GM23248 (cell line): Measurements from ENCODE around the gene TIAM2. TPM values are rescaled to one million over a fixed set of nuclear protein-coding genes. Genes with fewer than 3 reads are reported as not detected.

ENCODE experiments used
- DNase-seq: peaks from one replicate; pipeline ENCODE4 v3.0.0-alpha.2; 2015
- H2AFZ ChIP-seq: fragments of 200-600 bp; sonication (generic); 2 replicates; pipeline ENCODE4 v1.6.1; 2016; ENCODE audit warnings: antibody characterized with exemption
- H3F3A ChIP-seq: fragments of 200-600 bp; sonication (generic); 2 replicates; pipeline ENCODE4 v1.6.1; 2016; ENCODE audit warnings: mild to moderate bottlenecking, antibody characterized with exemption, mixed run types; ENCODE audit not compliant: insufficient read depth
- H3K27ac ChIP-seq: fragments of 200-600 bp; sonication (generic); 2 replicates; pipeline ENCODE4 v1.5.1; 2016; ENCODE audit warnings: mild to moderate bottlenecking
- H3K27me3 ChIP-seq: fragments of 200-600 bp; sonication (generic); replicated peaks from 2 replicates; pipeline ENCODE4 v1.6.1; 2016; ENCODE audit warnings: mild to moderate bottlenecking; ENCODE audit not compliant: insufficient read depth
- H3K36me3 ChIP-seq: fragments of 200-600 bp; sonication (generic); 2 replicates; pipeline ENCODE4 v1.6.1; 2016; ENCODE audit warnings: low read depth, mild to moderate bottlenecking
- H3K4me1 ChIP-seq: fragments of 200-600 bp; sonication (generic); 2 replicates; pipeline ENCODE4 v1.6.1; 2016; ENCODE audit warnings: mild to moderate bottlenecking; ENCODE audit not compliant: insufficient read depth
- H3K4me2 ChIP-seq: fragments of 200-600 bp; sonication (generic); one replicate; pipeline ENCODE4 v1.6.1; 2016; ENCODE audit warnings: mild to moderate bottlenecking; ENCODE audit not compliant: unreplicated experiment
- H3K4me3 ChIP-seq: fragments of 200-600 bp; sonication (generic); 2 replicates; pipeline ENCODE4 v1.5.1; 2016; ENCODE audit warnings: mild to moderate bottlenecking
- H3K79me2 ChIP-seq: fragments of 200-600 bp; sonication (generic); 2 replicates; pipeline ENCODE4 v1.6.1; 2016; ENCODE audit warnings: mild to moderate bottlenecking; ENCODE audit not compliant: insufficient read depth
- H3K9ac ChIP-seq: fragments of 200-600 bp; sonication (generic); 2 replicates; pipeline ENCODE4 v1.6.1; 2016; ENCODE audit warnings: mild to moderate bottlenecking
- H3K9me2 ChIP-seq: fragments of 200-600 bp; sonication (generic); 2 replicates; pipeline ENCODE4 v1.6.1; 2016; ENCODE audit warnings: mixed run types, mild to moderate bottlenecking, moderate library complexity; ENCODE audit not compliant: insufficient read depth
- H3K9me3 ChIP-seq: fragments of 200-600 bp; sonication (generic); one replicate; pipeline ENCODE4 v1.6.1; 2017; ENCODE audit warnings: low read depth
- H4K20me1 ChIP-seq: fragments of 200-600 bp; sonication (generic); 2 replicates; pipeline ENCODE4 v1.6.0; 2016; ENCODE audit not compliant: insufficient read depth
- EZH2 ChIP-seq: fragments of 200-600 bp; sonication (generic); IDR thresholded peaks from 2 replicates; pipeline ENCODE4 v1.6.1; 2018; ENCODE audit warnings: antibody characterized with exemption, mild to moderate bottlenecking; ENCODE audit not compliant: insufficient read depth, poor library complexity, severe bottlenecking
- EZH2phosphoT487 ChIP-seq: fragments of 200-600 bp; sonication (generic); IDR thresholded peaks from 2 replicates; pipeline ENCODE4 v1.6.1; 2018; ENCODE audit warnings: antibody characterized with exemption, moderate library complexity, mild to moderate bottlenecking, low read depth; ENCODE audit not compliant: insufficient read depth
- WGBS, 2 experiments: methylation state at CpG; one replicate each; pipeline ENCODE4 v1.1.6; 2015 to 2017; ENCODE audit warnings: low lambda C conversion rate in 2 of 2, low coverage in 1 of 2; ENCODE audit errors: missing lambda C conversion rate in 2 of 2; 5-methylcytosine and 5-hydroxymethylcytosine counted together
- in situ Hi-C: fragments of 300-500 bp; cut with MboI; formaldehyde crosslinking; loops from 2 replicates; pipeline ENCODE4 v1.15.0; 2020
- polyA plus RNA-seq: library from polyadenylated mRNA; unstranded; fragments of >200 nt; fragmentation: Nextera tagmentation; extraction: Ambion mirVana; gene quantifications from 2 replicates; pipeline ENCODE4 v1.2.1, GENCODE V29; 2016
- total RNA-seq: library from RNA; depleted of rRNA; stranded (reverse); fragments of >200 nt; shearing (Covaris generic); gene quantifications from 2 replicates; pipeline ENCODE4 v1.2.3, GENCODE V29; 2014

TIAM2 gene
- total and polyA plus RNA-seq, 2 experiments from 2014 or later, result 2.4 to 2.6 TPM

- Histone ChIP-seq H3K4me3 (no peak overlapping the region), H3F3A (no peaks in the 10 kb centered on the region), H4K20me1 (no peaks in the 10 kb centered on the region; the same call in 1 of the 2 replicates), H3K9ac (no peak overlapping the region), H3K36me3 (no peaks in the 10 kb centered on the region), H3K9me2 (no peaks in the 10 kb centered on the region), H3K9me3 (no peaks in the 10 kb centered on the region), H3K27ac (no peak overlapping the region), H3K27me3 (no peaks in the 10 kb centered on the region), H2AFZ (no peak overlapping the region), H3K4me2 (no peak overlapping the region), H3K79me2 (no peaks in the 10 kb centered on the region), H3K4me1 (0 out of 2 replicates have a peak, but pooled peaks cover 7% of the 10 kb centered on the region)
- no peak for TF ChIP-seq EZH2
- TF ChIP-seq EZH2phosphoT487, result no peak
- in situ Hi-C loops, result no loop called here
- WGBS, 2 experiments, result 87 to 91% methylated on average over 2 of the region's 2 CpGs
- no peak for DNase-seq
Observed at GRCh38 chr6:154998855-154999254, 3.7 kb downstream of the TIAM2 start.

GRCh38 chr6:155001482-155001881, 6.4 kb downstream of the TIAM2 start:
- no peaks in the 10 kb centered on the region for H3K79me2 ChIP-seq
- no peak overlapping the region for H3K4me3 ChIP-seq
- in situ Hi-C loops, result no loop called here
- 0 out of 2 replicates have a peak, but pooled peaks cover under 1% of the 10 kb centered on the region for H3K4me1 ChIP-seq
- H3K9me2 ChIP-seq, result no peaks in the 10 kb centered on the region
- no peak overlapping the region for H3K9ac ChIP-seq
- H3K36me3 ChIP-seq, result no peaks in the 10 kb centered on the region
- H3K27ac ChIP-seq, result no peak overlapping the region
- H3K9me3 ChIP-seq, result no peaks in the 10 kb centered on the region
- 74 to 77% methylated on average over 5 of the region's 5 CpGs for WGBS, 2 experiments
- no peak overlapping the region for H3K4me2 ChIP-seq
- H3F3A ChIP-seq, result no peaks in the 10 kb centered on the region
- H3K27me3 ChIP-seq, result no peaks in the 10 kb centered on the region
- H4K20me1 ChIP-seq, result no peaks in the 10 kb centered on the region; the same call in 1 of the 2 replicates
- no peak for TF ChIP-seq EZH2phosphoT487
- no peak for TF ChIP-seq EZH2
- no peak overlapping the region for H2AFZ ChIP-seq
- no peak for DNase-seq

GRCh38 chr6:155001934-155002333, 6.8 kb downstream of the TIAM2 start:
- H3K36me3 ChIP-seq, result no peaks in the 10 kb centered on the region
- H3K79me2 ChIP-seq, result no peaks in the 10 kb centered on the region
- no peak overlapping the region for H3K4me3 ChIP-seq
- H3K9me2 ChIP-seq, result no peaks in the 10 kb centered on the region
- H3K4me2 ChIP-seq, result no peak overlapping the region
- in situ Hi-C loops, result no loop called here
- H3K9me3 ChIP-seq, result no peaks in the 10 kb centered on the region
- 66 to 76% methylated on average over 4 of the region's 4 CpGs for WGBS, 2 experiments
- no peak overlapping the region for H2AFZ ChIP-seq
- H3F3A ChIP-seq, result no peaks in the 10 kb centered on the region
- no peaks in the 10 kb centered on the region for H3K27me3 ChIP-seq
- no peaks in the 10 kb centered on the region for H3K4me1 ChIP-seq
- TF ChIP-seq EZH2, result no peak
- TF ChIP-seq EZH2phosphoT487, result no peak
- no peak overlapping the region for H3K9ac ChIP-seq
- no peak for DNase-seq
- H3K27ac ChIP-seq, result no peak overlapping the region
- no peaks in the 10 kb centered on the region; the same call in 1 of the 2 replicates for H4K20me1 ChIP-seq

- H3K79me2 ChIP-seq, result no peaks in the 10 kb centered on the region
- WGBS, 2 experiments, result 97 to 99% methylated on average over 7 of the region's 7 CpGs
- no peaks in the 10 kb centered on the region for H3K9me3 ChIP-seq
- H3K27me3 ChIP-seq, result no peaks in the 10 kb centered on the region
- TF ChIP-seq EZH2 (no peak), EZH2phosphoT487 (no peak)
- H3K9me2 ChIP-seq, result no peaks in the 10 kb centered on the region
- H3K27ac ChIP-seq, result no peak overlapping the region
- no peak overlapping the region for H3K4me3 ChIP-seq
- DNase-seq, result no peak
- H3K4me2 ChIP-seq, result no peak overlapping the region
- no peak overlapping the region for H2AFZ ChIP-seq
- H4K20me1 ChIP-seq, result no peaks in the 10 kb centered on the region; the same call in 1 of the 2 replicates
- H3K36me3 ChIP-seq, result no peaks in the 10 kb centered on the region
- in situ Hi-C loops, result no loop called here
- H3K4me1 ChIP-seq, result no peaks in the 10 kb centered on the region
- no peaks in the 10 kb centered on the region for H3F3A ChIP-seq
- H3K9ac ChIP-seq, result no peak overlapping the region
Observed at GRCh38 chr6:155003476-155003875, 8.4 kb downstream of the TIAM2 start.

- DNase-seq, result no peak
- H2AFZ ChIP-seq, result no peak overlapping the region
- no peaks in the 10 kb centered on the region for H3K79me2 ChIP-seq
- WGBS, 2 experiments, result 98 to 100% methylated on average over 3 of the region's 3 CpGs
- H3K4me2 ChIP-seq, result no peak overlapping the region
- H3K4me1 ChIP-seq, result no peaks in the 10 kb centered on the region
- no peaks in the 10 kb centered on the region for H3K36me3 ChIP-seq
- no peak overlapping the region for H3K9ac ChIP-seq
- in situ Hi-C loops, result no loop called here
- H4K20me1 ChIP-seq, result no peaks in the 10 kb centered on the region; the same call in 1 of the 2 replicates
- H3K4me3 ChIP-seq, result no peak overlapping the region
- H3K9me3 ChIP-seq, result no peaks in the 10 kb centered on the region
- H3K27ac ChIP-seq, result no peak overlapping the region
- no peaks in the 10 kb centered on the region for H3F3A ChIP-seq
- H3K9me2 ChIP-seq, result no peaks in the 10 kb centered on the region
- no peaks in the 10 kb centered on the region for H3K27me3 ChIP-seq
- no peak for TF ChIP-seq EZH2phosphoT487
- TF ChIP-seq EZH2, result no peak
Observed at GRCh38 chr6:155004017-155004416, 8.9 kb downstream of the TIAM2 start.
